ENCODE measurements around the gene TBX18. TPM values are rescaled to one million over a fixed set of nuclear protein-coding genes. Genes with fewer than 3 reads are reported as not detected.

TBX18 gene
- total RNA-seq, 1 donor from 2014 or later: 9.1 TPM

DNA sequence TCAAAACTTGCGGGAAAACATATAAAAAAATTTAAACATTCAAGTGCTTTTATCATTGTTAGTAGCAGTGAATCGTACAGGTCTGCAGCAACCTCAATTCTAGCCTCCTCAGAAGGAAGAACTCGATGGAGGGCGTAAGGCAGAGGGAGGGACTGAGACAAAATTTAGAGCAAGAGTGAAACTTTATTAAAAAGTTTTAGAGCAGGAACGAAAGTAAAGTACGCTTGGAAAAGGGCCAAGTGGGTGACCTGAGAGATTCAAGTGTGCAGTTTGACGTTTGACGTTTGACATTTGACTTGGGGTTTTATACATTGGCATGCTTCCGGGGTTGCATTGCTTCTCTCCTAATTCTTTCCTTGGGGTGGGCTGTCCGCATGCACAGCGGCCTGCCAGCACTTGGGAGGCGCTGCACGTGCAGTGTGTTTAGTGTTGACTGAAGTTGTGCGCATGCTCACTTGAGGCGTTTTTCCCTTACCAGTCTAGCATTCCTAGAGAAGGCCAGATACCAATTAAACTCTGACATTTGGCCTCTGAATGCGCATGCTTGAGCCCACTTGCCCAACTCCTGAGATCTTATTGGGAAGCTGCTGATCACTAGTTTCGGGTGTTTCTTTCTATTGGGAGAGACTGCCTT lies 82.6 kb downstream of the TBX18 start:
- H3K27me3 Mint-ChIP-seq (ENCODE audit: low read depth): peaks cover 4% of the 10 kb centered on the region
- H3K9me3 Mint-ChIP-seq (ENCODE audit: low read depth): peaks cover 3% of the 10 kb centered on the region
- H3K27ac Mint-ChIP-seq (ENCODE audit: unreplicated experiment): no peak overlapping the region
- peaks cover 3% of the 10 kb centered on the region for H3K4me1 Mint-ChIP-seq (ENCODE audit: low read depth)
- no peak overlapping the region for H3K4me3 Mint-ChIP-seq (ENCODE audit: unreplicated experiment)
- H3K36me3 Mint-ChIP-seq (ENCODE audit: low read depth): peaks cover 1% of the 10 kb centered on the region
- no peak for DNase-seq (ENCODE audit: low spot score)
- TF ChIP-seq, protein P1, sequence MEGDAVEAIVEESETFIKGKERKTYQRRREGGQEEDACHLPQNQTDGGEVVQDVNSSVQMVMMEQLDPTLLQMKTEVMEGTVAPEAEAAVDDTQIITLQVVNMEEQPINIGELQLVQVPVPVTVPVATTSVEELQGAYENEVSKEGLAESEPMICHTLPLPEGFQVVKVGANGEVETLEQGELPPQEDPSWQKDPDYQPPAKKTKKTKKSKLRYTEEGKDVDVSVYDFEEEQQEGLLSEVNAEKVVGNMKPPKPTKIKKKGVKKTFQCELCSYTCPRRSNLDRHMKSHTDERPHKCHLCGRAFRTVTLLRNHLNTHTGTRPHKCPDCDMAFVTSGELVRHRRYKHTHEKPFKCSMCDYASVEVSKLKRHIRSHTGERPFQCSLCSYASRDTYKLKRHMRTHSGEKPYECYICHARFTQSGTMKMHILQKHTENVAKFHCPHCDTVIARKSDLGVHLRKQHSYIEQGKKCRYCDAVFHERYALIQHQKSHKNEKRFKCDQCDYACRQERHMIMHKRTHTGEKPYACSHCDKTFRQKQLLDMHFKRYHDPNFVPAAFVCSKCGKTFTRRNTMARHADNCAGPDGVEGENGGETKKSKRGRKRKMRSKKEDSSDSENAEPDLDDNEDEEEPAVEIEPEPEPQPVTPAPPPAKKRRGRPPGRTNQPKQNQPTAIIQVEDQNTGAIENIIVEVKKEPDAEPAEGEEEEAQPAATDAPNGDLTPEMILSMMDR (IDR thresholded peaks at IDR 0.05): no peak

DNA sequence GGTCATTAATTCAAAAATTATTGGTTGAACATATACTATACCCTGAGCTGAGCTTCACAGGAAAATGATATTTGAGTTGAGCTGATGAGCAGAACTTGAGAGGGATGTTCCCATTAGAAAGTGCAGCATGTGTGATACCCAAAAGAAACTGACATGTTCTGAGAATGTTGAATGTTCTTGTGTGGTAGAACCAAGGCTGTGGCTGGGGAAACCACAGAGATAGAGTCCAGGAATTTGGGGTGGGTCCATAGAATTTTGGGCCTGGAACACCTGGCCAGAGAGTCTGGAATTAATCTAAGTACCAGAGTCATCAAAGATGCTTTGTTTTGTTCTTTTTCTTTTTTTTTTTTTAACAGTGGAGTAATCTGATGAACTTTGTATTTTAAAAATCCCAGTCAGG lies 88.7 kb downstream of the TBX18 start:
- no peaks in the 10 kb centered on the region for H3K4me1 Mint-ChIP-seq (ENCODE audit: low read depth)
- DNase-seq (ENCODE audit: low spot score): no peak
- TF ChIP-seq, protein P1 (IDR thresholded peaks at IDR 0.05): no peak
- no peaks in the 10 kb centered on the region for H3K36me3 Mint-ChIP-seq (ENCODE audit: low read depth)
- H3K9me3 Mint-ChIP-seq (ENCODE audit: low read depth): no peaks in the 10 kb centered on the region
- H3K4me3 Mint-ChIP-seq (ENCODE audit: unreplicated experiment): no peak overlapping the region
- no peak overlapping the region for H3K27ac Mint-ChIP-seq (ENCODE audit: unreplicated experiment)
- H3K27me3 Mint-ChIP-seq (ENCODE audit: low read depth): peaks cover 14% of the 10 kb centered on the region

DNA sequence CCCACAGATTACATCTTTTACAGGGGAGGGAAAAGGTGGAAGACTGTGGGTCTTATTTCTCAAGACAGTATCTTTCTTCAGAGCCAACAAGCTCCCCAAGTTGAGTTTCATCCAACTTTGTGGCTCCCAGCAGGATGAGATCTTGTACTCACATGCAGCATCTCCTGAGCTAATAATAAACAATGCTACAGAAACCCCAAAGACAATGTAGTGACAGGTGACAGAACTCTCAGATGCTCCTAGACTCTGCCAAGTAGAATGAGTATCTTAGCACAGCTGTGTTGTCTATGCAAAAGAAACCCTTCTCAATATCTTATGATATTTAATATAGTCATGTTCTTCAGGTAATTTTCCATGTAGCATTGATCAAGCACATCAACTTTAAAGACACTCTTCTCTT lies 90.0 kb downstream of the TBX18 start:
- Mint-ChIP-seq H3K27ac (ENCODE audit: unreplicated experiment) (no peak overlapping the region), H3K4me1 (ENCODE audit: low read depth) (no peaks in the 10 kb centered on the region), H3K9me3 (ENCODE audit: low read depth) (no peaks in the 10 kb centered on the region), H3K36me3 (ENCODE audit: low read depth) (no peaks in the 10 kb centered on the region), H3K27me3 (ENCODE audit: low read depth) (peaks cover 14% of the 10 kb centered on the region), H3K4me3 (ENCODE audit: unreplicated experiment) (no peak overlapping the region)
- TF ChIP-seq, protein P1 (IDR thresholded peaks at IDR 0.05): no peak
- DNase-seq (ENCODE audit: low spot score): no peak

DNA sequence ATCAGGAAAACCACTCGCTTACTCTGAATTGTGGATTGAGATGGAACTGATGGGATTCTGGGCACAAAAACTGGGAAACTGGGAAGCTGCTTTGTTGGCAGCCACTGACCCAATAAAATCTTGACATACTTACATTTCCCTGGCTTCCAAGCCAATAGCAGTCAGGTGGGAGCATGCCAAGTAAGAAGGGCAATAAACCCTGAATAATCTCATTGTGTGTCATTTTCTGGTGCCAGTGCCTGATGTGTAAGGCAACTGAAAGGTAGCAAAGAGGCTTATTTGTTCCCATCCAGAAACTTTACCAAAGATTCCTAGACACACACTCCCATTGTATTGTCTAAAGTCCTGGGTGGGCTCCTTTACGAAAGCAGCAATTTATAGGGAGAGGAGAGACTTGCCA lies 93.2 kb downstream of the TBX18 start:
- peaks cover 6% of the 10 kb centered on the region for H3K27me3 Mint-ChIP-seq (ENCODE audit: low read depth)
- no peak overlapping the region for H3K27ac Mint-ChIP-seq (ENCODE audit: unreplicated experiment)
- H3K36me3 Mint-ChIP-seq (ENCODE audit: low read depth): no peaks in the 10 kb centered on the region
- H3K4me1 Mint-ChIP-seq (ENCODE audit: low read depth): peaks cover 10% of the 10 kb centered on the region
- TF ChIP-seq, protein P1 (IDR thresholded peaks at IDR 0.05): no peak
- H3K9me3 Mint-ChIP-seq (ENCODE audit: low read depth): peaks cover 5% of the 10 kb centered on the region
- H3K4me3 Mint-ChIP-seq (ENCODE audit: unreplicated experiment): no peak overlapping the region
- DNase-seq (ENCODE audit: low spot score): no peak

DNA sequence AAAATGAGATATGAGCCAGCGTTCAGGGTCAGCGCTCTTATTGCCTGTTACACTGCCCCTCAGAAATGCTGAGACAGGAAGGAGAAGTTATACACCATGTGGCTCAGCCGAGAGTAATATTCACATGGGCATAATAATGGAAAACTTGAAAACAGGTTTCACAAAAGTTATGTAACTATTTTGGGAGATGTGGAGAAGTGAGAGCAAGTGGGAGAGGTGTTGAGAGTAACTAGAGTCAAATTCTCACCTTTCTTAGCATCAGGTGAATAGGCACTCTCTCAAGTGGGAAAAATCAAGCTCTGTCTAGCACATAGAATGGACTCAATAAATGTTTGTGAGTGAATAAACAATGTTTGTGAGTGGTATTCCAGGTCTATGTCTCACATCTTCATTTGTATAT lies 94.5 kb downstream of the TBX18 start:
- H3K27me3 Mint-ChIP-seq (ENCODE audit: low read depth): no peaks in the 10 kb centered on the region
- TF ChIP-seq, protein P1 (IDR thresholded peaks at IDR 0.05): no peak
- peaks cover 5% of the 10 kb centered on the region for H3K9me3 Mint-ChIP-seq (ENCODE audit: low read depth)
- peaks cover 14% of the 10 kb centered on the region for H3K4me1 Mint-ChIP-seq (ENCODE audit: low read depth)
- no peaks in the 10 kb centered on the region for H3K36me3 Mint-ChIP-seq (ENCODE audit: low read depth)
- no peak overlapping the region for H3K4me3 Mint-ChIP-seq (ENCODE audit: unreplicated experiment)
- no peak for DNase-seq (ENCODE audit: low spot score)
- no peak overlapping the region for H3K27ac Mint-ChIP-seq (ENCODE audit: unreplicated experiment)

Measured in chondrocyte (in vitro differentiated cells).